IPS DF 6.9 (cell line): Measurements from ENCODE around the gene SUFU.

Experiments used
- DNase-seq: peaks from one replicate; pipeline ENCODE4 v3.0.0-alpha.2; 2013; ENCODE audit warnings: low read depth, low spot score
- H3K27ac ChIP-seq: one replicate; pipeline ENCODE4 v1.5.1; 2013; ENCODE audit warnings: low read length, control low read depth
- H3K27me3 ChIP-seq: 2 replicates; pipeline ENCODE4 v1.6.1; 2013; ENCODE audit warnings: mild to moderate bottlenecking, low read length; ENCODE audit not compliant: control insufficient read depth, insufficient read depth
- H3K36me3 ChIP-seq: 2 replicates; pipeline ENCODE4 v1.6.1; 2013; ENCODE audit warnings: low read length; ENCODE audit not compliant: control insufficient read depth, insufficient read depth
- H3K4me1 ChIP-seq: 2 replicates; pipeline ENCODE4 v1.6.1; 2013; ENCODE audit warnings: low read length; ENCODE audit not compliant: control insufficient read depth, insufficient read depth
- H3K4me3 ChIP-seq: 2 replicates; pipeline ENCODE4 v1.5.1; 2013; ENCODE audit warnings: mild to moderate bottlenecking, low read length
- H3K9me3 ChIP-seq: 2 replicates; pipeline ENCODE4 v1.6.1; 2013; ENCODE audit warnings: low read length, inconsistent platforms; ENCODE audit not compliant: control insufficient read depth, insufficient read depth
- WGBS: extraction: QIAGEN DNeasy Blood & Tissue Kit; methylation state at CpG from one replicate; pipeline ENCODE4 v1.1.7; 2013; ENCODE audit warnings: mixed read lengths, missing lambda C conversion rate; ENCODE audit not compliant: insufficient read length, insufficient coverage; 5-methylcytosine and 5-hydroxymethylcytosine counted together

The SUFU gene

GRCh38 chr10:102634686-102635085 is 130.9 kb downstream of the SUFU start:
- WGBS = no CpG with 5 or more reads among the region's 4 CpGs
- DNase-seq = no peak
- no peaks in the 10 kb centered on the region for H3K36me3 ChIP-seq
- no peak overlapping the region for H3K4me3 ChIP-seq
- H3K4me1 ChIP-seq = peaks cover 12% of the 10 kb centered on the region
- no peaks in the 10 kb centered on the region for H3K27me3 ChIP-seq
- H3K27ac ChIP-seq = no peak overlapping the region
- no peaks in the 10 kb centered on the region for H3K9me3 ChIP-seq

GRCh38 chr10:102635377-102635776 is 131.6 kb downstream of the SUFU start:
- no peaks in the 10 kb centered on the region for H3K27me3 ChIP-seq
- H3K4me3 ChIP-seq = no peak overlapping the region
- no CpG with 5 or more reads among the region's 4 CpGs for WGBS
- peaks cover 6% of the 10 kb centered on the region for H3K4me1 ChIP-seq
- no peaks in the 10 kb centered on the region for H3K9me3 ChIP-seq
- DNase-seq = no peak
- H3K27ac ChIP-seq = no peak overlapping the region
- H3K36me3 ChIP-seq = no peaks in the 10 kb centered on the region

- H3K4me1 ChIP-seq = no peaks in the 10 kb centered on the region
- no peaks in the 10 kb centered on the region for H3K27me3 ChIP-seq
- no peak overlapping the region for H3K27ac ChIP-seq
- no CpG with 5 or more reads among the region's 2 CpGs for WGBS
- no peak overlapping the region for H3K4me3 ChIP-seq
- H3K36me3 ChIP-seq = no peaks in the 10 kb centered on the region
- H3K9me3 ChIP-seq = no peaks in the 10 kb centered on the region
- DNase-seq = no peak
Observed at GRCh38 chr10:102639537-102639936, 135.8 kb downstream of the SUFU start.

- no CpG with 5 or more reads among the region's 7 CpGs for WGBS
- no peaks in the 10 kb centered on the region for H3K27me3 ChIP-seq
- no peaks in the 10 kb centered on the region for H3K9me3 ChIP-seq
- H3K36me3 ChIP-seq = no peaks in the 10 kb centered on the region
- DNase-seq = no peak
- H3K27ac ChIP-seq = no peak overlapping the region
- no peak overlapping the region; the same call in 1 of the 2 replicates for H3K4me3 ChIP-seq
- no peaks in the 10 kb centered on the region for H3K4me1 ChIP-seq
Observed at GRCh38 chr10:102641402-102641801, 137.6 kb downstream of the SUFU start.

- H3K27me3 ChIP-seq = no peaks in the 10 kb centered on the region
- no peak overlapping the region for H3K27ac ChIP-seq
- peak; percentile 98 for DNase-seq
- peak overlapping the region; percentile 88 for H3K4me3 ChIP-seq
- no peaks in the 10 kb centered on the region for H3K9me3 ChIP-seq
- WGBS = no CpG with 5 or more reads among the region's 77 CpGs
- H3K36me3 ChIP-seq = no peaks in the 10 kb centered on the region
- H3K4me1 ChIP-seq = peaks cover 3% of the 10 kb centered on the region; the same call in 1 of the 2 replicates
Observed at GRCh38 chr10:102641880-102642735, 138.3 kb downstream of the SUFU start.

GRCh38 chr10:102642736-102643335 is 139.1 kb downstream of the SUFU start:
- Histone ChIP-seq H3K27ac (no peak overlapping the region), H3K4me3 (peak overlapping the region; percentile 88), H3K27me3 (no peaks in the 10 kb centered on the region), H3K36me3 (no peaks in the 10 kb centered on the region), H3K9me3 (no peaks in the 10 kb centered on the region), H3K4me1 (peaks cover 4% of the 10 kb centered on the region; the same call in 1 of the 2 replicates)
- no CpG with 5 or more reads among the region's 45 CpGs for WGBS
- no peak for DNase-seq

- no peaks in the 10 kb centered on the region for H3K9me3 ChIP-seq
- DNase-seq = no peak
- no CpG with 5 or more reads among the region's 76 CpGs for WGBS
- H3K4me1 ChIP-seq = peaks cover 4% of the 10 kb centered on the region; the same call in 1 of the 2 replicates
- H3K27me3 ChIP-seq = no peaks in the 10 kb centered on the region
- no peak overlapping the region for H3K27ac ChIP-seq
- no peaks in the 10 kb centered on the region for H3K36me3 ChIP-seq
- peak overlapping the region; percentile 88; the same call in 1 of the 2 replicates for H3K4me3 ChIP-seq
Observed at GRCh38 chr10:102643336-102644065, 139.7 kb downstream of the SUFU start.

- Histone ChIP-seq H3K27ac (no peak within 1 kb of the TSS), H3K27me3 (no peaks in the 10 kb centered on the region), H3K4me1 (peaks cover 8% of the 10 kb centered on the region), H3K4me3 (peak within 1 kb of the TSS; percentile 88), H3K9me3 (no peaks in the 10 kb centered on the region), H3K36me3 (no peaks in the 10 kb centered on the region)
- no CpG with 5 or more reads among the region's 80 CpGs for WGBS
- DNase-seq = no peak
Observed at GRCh38 chr10:102644066-102644645, 140.4 kb downstream of the SUFU start, which contains the start of gene TRIM8. Gene TRIM8 (plus strand): TSS chr10:102644479. CDS start chr10:102644618, 139 bp downstream.

GRCh38 chr10:102644646-102645387 is 141.0 kb downstream of the SUFU start:
- no peak for DNase-seq
- H3K4me3 ChIP-seq = peak overlapping the region; percentile 52
- H3K4me1 ChIP-seq = peaks cover 14% of the 10 kb centered on the region
- H3K9me3 ChIP-seq = no peaks in the 10 kb centered on the region
- H3K27ac ChIP-seq = no peak overlapping the region
- no peaks in the 10 kb centered on the region for H3K36me3 ChIP-seq
- H3K27me3 ChIP-seq = no peaks in the 10 kb centered on the region
- no CpG with 5 or more reads among the region's 62 CpGs for WGBS
